HG03175 (cell line): ENCODE data around the gene TRIM66.

Experiments
- ATAC-seq: cut with Tn5 transposase; IDR thresholded peaks from one replicate; pipeline ENCODE4 v1.9.1; 2021; ENCODE audit warnings: mild to moderate bottlenecking, moderate library complexity; ENCODE audit not compliant: unreplicated experiment

TRIM66 gene

DNA sequence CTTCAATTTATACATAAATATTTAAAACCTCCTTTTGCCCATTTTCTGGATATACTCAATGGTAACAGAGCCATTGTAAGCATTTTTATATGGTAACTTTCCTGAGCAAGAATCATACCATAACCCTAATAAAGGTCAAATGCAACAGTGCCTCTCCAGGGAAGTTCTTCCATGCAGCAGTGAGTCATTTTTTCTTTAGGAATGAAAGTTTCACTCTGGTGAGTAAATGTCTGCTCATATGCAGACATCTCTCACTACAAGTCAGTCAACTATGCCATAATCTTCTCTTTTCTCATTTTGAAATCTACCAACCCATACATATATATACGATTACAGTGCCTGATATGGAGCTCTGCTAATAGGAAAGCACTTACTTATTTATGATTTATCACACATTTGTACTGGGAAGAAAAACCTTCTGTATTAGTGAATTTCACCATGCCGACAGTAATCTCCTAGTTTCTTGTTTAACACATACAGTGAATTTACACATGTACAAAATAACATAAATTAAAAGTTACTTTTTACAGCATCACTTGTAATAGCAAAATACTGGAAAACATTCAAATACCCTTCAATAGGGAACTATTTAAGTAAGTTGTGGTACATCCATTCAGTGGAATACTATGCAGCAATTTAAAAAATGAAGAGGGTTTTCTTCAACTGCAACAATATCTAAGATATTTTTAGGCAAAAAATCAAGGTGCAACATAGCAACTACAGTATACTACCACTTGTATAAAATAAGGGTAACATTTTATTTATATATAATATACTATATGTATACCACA lies 104.5 kb downstream of the TRIM66 start:
- no peak for ATAC-seq

DNA sequence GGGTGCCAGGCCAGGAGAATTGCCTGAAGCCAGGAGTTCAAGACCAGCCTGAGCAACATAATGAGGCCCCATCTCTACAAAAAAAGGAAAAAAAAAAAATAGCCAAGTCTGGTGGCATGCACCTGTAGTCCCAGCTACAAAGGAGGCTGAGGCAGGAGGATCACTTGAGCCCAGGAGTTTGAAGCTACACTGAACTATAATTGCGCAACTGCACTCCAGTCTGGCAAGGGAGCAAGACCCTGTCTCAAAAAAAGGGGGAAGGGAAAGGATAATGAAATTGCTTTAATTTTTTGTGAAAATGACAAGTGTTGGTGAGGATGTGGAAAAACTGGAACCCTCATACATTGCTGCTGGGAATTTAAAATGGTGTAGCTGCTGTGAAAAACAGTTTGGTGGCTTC lies 107.7 kb downstream of the TRIM66 start:
- ATAC-seq: no peak

- no peak for ATAC-seq
Observed at GRCh38 chr11:8573777-8574176, 108.7 kb downstream of the TRIM66 start.

DNA sequence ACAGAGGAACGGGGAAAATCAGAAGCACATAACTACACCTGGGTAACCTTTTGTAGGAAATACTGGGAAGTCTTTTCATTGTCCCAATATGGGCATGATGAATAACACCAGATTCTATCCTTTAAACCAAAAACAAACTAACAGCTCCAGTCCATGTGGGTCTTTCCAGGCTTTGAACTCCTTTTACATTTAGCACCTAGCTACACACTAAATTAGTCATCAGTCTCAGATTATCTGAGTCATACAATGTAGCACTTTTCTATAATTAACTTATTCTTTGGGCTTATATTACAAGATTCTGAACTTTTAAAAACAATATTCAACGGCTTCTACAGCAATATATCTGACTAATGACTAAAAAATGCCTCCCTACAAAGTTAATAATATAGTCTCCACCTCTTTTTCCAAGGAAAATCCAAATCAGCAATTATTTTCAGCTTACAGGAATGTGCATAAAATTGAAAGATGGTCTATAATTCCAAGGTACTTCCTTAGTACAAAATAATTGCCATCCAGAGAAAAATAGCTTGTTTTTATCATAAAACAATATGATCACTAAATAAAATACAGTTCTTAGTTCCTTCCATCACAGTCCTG lies 114.8 kb downstream of the TRIM66 start:
- peak; percentile 65 for ATAC-seq

GRCh38 chr11:8566613-8567210 lies 115.8 kb downstream of the TRIM66 start:
- ATAC-seq: no peak

DNA sequence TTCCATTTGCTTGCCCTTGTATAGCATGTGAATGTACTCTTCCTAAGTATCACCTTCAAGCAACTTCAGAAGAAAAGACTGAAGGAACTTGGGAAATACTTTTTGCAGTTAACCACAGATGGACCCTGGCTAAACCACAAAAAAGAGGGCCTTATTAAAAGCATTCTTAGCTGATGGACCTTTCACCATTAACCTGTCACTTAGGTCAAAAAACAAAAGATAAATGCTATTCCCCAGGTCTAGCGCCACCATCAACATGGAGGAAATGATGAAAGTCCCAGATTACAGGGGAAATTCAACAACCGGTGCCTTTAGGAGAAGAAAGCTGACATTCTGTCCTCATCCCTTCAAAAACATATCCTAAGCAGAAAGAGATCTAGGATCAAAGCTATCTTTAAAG lies 117.9 kb downstream of the TRIM66 start:
- ATAC-seq: no peak
